GM12873 (cell line): Measurements from ENCODE around the gene PKIG.

Experiments used
- CTCF ChIP-seq: IDR thresholded peaks from 2 replicates; pipeline ENCODE4 v1.5.1; 2012; ENCODE audit warnings: low read depth, mild to moderate bottlenecking, moderate library complexity, low read length, control low read depth; ENCODE audit not compliant: insufficient read depth; ENCODE audit errors: missing control alignments

Gene PKIG

GRCh38 chr20:44552950-44553908, 29.1 kb upstream of the PKIG start:
- TF ChIP-seq CTCF = no peak

GRCh38 chr20:44559302-44559701, 23.1 kb upstream of the PKIG start:
- no peak for TF ChIP-seq CTCF

GRCh38 chr20:44560229-44560628, 22.1 kb upstream of the PKIG start:
- no peak for TF ChIP-seq CTCF

- no peak for TF ChIP-seq CTCF
Observed at GRCh38 chr20:44561876-44562275, 20.5 kb upstream of the PKIG start.

GRCh38 chr20:44566018-44566417, 16.4 kb upstream of the PKIG start:
- TF ChIP-seq CTCF = no peak

GRCh38 chr20:44566811-44567210, 15.6 kb upstream of the PKIG start:
- no peak for TF ChIP-seq CTCF

GRCh38 chr20:44570367-44570766, 12.0 kb upstream of the PKIG start:
- TF ChIP-seq CTCF = no peak
